Measurements from ENCODE around the gene RABGAP1L.

RABGAP1L gene

DNA sequence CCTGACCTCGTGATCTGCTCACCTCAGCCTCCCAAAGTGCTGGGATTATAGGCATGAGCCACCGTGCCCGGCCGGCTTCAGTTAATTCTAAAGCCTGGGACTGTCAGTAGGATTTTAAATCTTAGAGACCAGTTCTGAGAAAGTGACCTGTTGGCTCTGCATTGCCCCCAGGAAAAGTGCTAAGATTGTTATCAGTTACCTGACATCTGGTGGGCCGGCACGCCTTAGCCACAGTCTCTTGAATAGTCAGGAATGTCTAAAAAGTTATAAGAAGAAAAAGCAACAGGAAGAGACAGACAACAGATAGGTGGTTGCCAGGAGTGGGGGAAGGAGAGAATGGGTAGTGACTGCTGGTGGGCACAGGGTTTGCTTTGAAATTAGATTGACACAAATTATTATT is 35.1 kb downstream of the RABGAP1L start:
- H3K27ac ChIP-seq (ENCODE audit: insufficient read depth, low read length, poor library complexity, severe bottlenecking) = no peak overlapping the region
- H3K4me3 ChIP-seq (ENCODE audit: insufficient read depth, low read depth, low read length, poor library complexity, severe bottlenecking) = no peak overlapping the region
- no peak for DNase-seq
- no peaks in the 10 kb centered on the region for H3K36me3 ChIP-seq (ENCODE audit: control insufficient read depth, insufficient read depth, low read length)
- H3K9me3 ChIP-seq (ENCODE audit: control insufficient read depth, low read length) = no peaks in the 10 kb centered on the region
- no peaks in the 10 kb centered on the region for H3K27me3 ChIP-seq (replicated peaks; ENCODE audit: control insufficient read depth, insufficient read depth, low read length, poor library complexity, severe bottlenecking)
- H3K4me1 ChIP-seq (ENCODE audit: control insufficient read depth, insufficient read depth, low read length, poor library complexity, severe bottlenecking) = no peaks in the 10 kb centered on the region

DNA sequence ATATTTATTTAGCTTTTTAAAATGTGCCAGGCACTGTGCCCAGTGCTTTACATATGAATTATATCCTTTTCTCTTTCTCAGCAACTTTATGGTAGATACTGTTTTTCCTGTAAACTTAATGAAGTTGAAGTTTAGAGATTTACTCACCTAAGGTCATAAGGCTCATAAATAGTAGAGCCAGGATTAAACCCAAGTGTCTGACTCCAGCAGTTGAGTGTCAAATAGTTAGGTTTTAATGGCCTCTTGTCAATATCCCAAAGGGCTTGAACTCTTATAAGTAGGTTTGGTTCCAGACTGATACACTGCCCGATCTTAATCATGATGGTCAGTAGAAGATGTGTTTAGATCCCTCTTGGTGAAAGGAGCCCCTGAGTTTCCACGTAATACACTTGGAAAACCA is 37.8 kb downstream of the RABGAP1L start:
- no peak overlapping the region for H3K4me3 ChIP-seq (ENCODE audit: insufficient read depth, low read depth, low read length, poor library complexity, severe bottlenecking)
- H3K27ac ChIP-seq (ENCODE audit: insufficient read depth, low read length, poor library complexity, severe bottlenecking) = no peak overlapping the region
- no peaks in the 10 kb centered on the region for H3K27me3 ChIP-seq (replicated peaks; ENCODE audit: control insufficient read depth, insufficient read depth, low read length, poor library complexity, severe bottlenecking)
- H3K9me3 ChIP-seq (ENCODE audit: control insufficient read depth, low read length) = no peaks in the 10 kb centered on the region
- no peaks in the 10 kb centered on the region for H3K4me1 ChIP-seq (ENCODE audit: control insufficient read depth, insufficient read depth, low read length, poor library complexity, severe bottlenecking)
- DNase-seq = no peak
- H3K36me3 ChIP-seq (ENCODE audit: control insufficient read depth, insufficient read depth, low read length) = no peaks in the 10 kb centered on the region

DNA sequence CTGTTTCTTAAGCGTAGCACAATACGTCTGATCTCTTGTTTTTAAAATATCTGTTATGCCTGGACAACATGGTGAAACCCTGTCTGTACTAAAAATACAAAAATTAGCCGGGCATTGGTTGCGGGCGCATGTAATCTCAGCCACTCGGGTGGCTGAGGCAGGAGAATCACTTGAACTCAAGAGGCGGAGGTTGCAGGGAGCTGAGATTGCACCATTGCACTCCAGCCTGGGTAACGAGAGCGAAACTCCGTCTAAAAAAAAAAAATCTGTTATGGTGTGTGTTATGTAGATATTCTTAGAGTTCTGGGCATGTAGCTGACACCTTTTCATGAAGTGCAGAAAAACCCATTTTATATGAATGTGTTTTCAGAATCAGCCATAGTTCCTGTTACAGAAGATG is 38.2 kb downstream of the RABGAP1L start:
- no peak for DNase-seq
- H3K27me3 ChIP-seq (replicated peaks; ENCODE audit: control insufficient read depth, insufficient read depth, low read length, poor library complexity, severe bottlenecking) = no peaks in the 10 kb centered on the region

DNA sequence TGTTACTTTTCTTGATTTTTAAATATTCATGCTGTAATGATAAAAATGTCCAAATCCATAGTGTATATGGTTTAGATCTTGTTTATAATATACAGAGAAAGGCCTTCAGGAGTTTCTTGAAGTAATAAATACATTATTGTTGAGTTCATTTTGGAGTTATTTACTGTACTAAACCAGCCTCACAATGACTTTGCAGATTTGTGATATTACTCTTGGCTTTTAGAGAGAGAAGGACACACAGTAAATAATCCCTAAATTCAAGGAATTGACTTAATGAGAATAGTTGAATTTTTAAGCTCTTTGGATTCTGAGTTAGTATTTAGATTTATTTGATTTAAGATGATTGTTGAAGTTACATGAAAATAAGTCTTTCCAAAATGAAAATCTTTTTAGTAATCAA is 38.9 kb downstream of the RABGAP1L start:
- H3K27me3 ChIP-seq (replicated peaks; ENCODE audit: control insufficient read depth, insufficient read depth, low read length, poor library complexity, severe bottlenecking) = no peaks in the 10 kb centered on the region
- H3K9me3 ChIP-seq (ENCODE audit: control insufficient read depth, low read length) = no peaks in the 10 kb centered on the region
- DNase-seq = no peak
- H3K4me1 ChIP-seq (ENCODE audit: control insufficient read depth, insufficient read depth, low read length, poor library complexity, severe bottlenecking) = no peaks in the 10 kb centered on the region
- H3K27ac ChIP-seq (ENCODE audit: insufficient read depth, low read length, poor library complexity, severe bottlenecking) = no peak overlapping the region
- no peak overlapping the region for H3K4me3 ChIP-seq (ENCODE audit: insufficient read depth, low read depth, low read length, poor library complexity, severe bottlenecking)
- H3K36me3 ChIP-seq (ENCODE audit: control insufficient read depth, insufficient read depth, low read length) = no peaks in the 10 kb centered on the region

More for the DNA sequence above, 38.2 kb downstream of the RABGAP1L start:
- Histone ChIP-seq H3K27ac (ENCODE audit: insufficient read depth, low read length, poor library complexity, severe bottlenecking) (no peak overlapping the region), H3K4me1 (ENCODE audit: control insufficient read depth, insufficient read depth, low read length, poor library complexity, severe bottlenecking) (no peaks in the 10 kb centered on the region), H3K9me3 (ENCODE audit: control insufficient read depth, low read length) (no peaks in the 10 kb centered on the region), H3K4me3 (ENCODE audit: insufficient read depth, low read depth, low read length, poor library complexity, severe bottlenecking) (no peak overlapping the region), H3K36me3 (ENCODE audit: control insufficient read depth, insufficient read depth, low read length) (no peaks in the 10 kb centered on the region)

DNA sequence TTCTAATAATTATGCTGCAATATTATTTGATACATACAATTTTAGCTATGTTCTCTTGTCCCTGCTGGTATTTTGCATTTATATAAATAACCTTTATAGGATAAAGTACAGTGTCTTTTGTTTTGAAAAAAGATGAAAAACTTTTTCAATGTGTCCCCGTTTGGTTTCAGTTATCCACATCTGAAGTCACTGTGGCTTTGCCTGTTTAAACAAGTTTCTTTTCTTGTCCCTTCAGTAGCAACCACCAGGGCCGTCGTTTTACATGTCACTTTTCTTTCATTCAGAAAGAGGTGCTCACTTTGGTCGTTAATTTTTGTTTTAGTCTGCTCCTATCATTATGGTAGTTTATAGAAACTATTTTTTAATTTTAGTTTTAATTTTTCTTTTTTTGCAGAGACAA is 41.4 kb downstream of the RABGAP1L start:
- peaks cover 10% of the 10 kb centered on the region for H3K4me1 ChIP-seq (ENCODE audit: control insufficient read depth, insufficient read depth, low read length, poor library complexity, severe bottlenecking)
- no peaks in the 10 kb centered on the region for H3K9me3 ChIP-seq (ENCODE audit: control insufficient read depth, low read length)
- H3K36me3 ChIP-seq (ENCODE audit: control insufficient read depth, insufficient read depth, low read length) = no peaks in the 10 kb centered on the region
- no peak overlapping the region for H3K27ac ChIP-seq (ENCODE audit: insufficient read depth, low read length, poor library complexity, severe bottlenecking)
- H3K4me3 ChIP-seq (ENCODE audit: insufficient read depth, low read depth, low read length, poor library complexity, severe bottlenecking) = no peak overlapping the region
- no peak for DNase-seq
- no peaks in the 10 kb centered on the region for H3K27me3 ChIP-seq (replicated peaks; ENCODE audit: control insufficient read depth, insufficient read depth, low read length, poor library complexity, severe bottlenecking)

DNA sequence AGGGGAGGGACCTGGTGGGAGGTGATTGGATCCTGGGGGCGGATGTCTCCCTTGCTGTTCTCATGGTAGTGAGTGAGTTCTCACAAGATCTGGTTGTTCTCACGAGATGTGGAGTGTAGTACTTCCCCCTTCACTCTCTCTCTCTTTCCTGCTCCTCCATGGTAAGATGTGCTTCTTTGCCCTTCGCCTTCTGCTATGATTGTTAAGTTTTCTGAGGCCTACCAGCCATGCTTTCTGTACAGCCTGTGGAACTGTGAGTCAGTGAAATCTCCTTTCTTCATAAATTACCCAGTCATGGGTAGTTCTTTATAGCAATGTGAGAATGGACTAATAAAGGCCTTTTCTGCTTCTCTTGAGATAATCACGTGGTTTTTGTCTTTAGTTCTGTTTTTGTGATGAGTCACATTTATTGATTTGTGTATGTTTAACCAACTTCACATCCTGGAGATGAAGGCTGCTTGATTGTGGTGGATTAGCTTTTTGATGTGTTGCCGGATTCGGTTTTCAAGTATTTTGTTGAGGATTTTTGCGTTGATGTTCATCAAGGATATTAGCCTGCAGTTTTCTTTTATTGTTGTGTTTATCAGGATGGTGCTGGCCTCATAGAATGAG is 45.5 kb downstream of the RABGAP1L start:
- DNase-seq = no peak
- Histone ChIP-seq H3K27me3 (replicated peaks; ENCODE audit: control insufficient read depth, insufficient read depth, low read length, poor library complexity, severe bottlenecking) (no peaks in the 10 kb centered on the region), H3K9me3 (ENCODE audit: control insufficient read depth, low read length) (no peaks in the 10 kb centered on the region), H3K36me3 (ENCODE audit: control insufficient read depth, insufficient read depth, low read length) (no peaks in the 10 kb centered on the region), H3K27ac (ENCODE audit: insufficient read depth, low read length, poor library complexity, severe bottlenecking) (no peak overlapping the region), H3K4me1 (ENCODE audit: control insufficient read depth, insufficient read depth, low read length, poor library complexity, severe bottlenecking) (peaks cover 10% of the 10 kb centered on the region), H3K4me3 (ENCODE audit: insufficient read depth, low read depth, low read length, poor library complexity, severe bottlenecking) (no peak overlapping the region)

DNA sequence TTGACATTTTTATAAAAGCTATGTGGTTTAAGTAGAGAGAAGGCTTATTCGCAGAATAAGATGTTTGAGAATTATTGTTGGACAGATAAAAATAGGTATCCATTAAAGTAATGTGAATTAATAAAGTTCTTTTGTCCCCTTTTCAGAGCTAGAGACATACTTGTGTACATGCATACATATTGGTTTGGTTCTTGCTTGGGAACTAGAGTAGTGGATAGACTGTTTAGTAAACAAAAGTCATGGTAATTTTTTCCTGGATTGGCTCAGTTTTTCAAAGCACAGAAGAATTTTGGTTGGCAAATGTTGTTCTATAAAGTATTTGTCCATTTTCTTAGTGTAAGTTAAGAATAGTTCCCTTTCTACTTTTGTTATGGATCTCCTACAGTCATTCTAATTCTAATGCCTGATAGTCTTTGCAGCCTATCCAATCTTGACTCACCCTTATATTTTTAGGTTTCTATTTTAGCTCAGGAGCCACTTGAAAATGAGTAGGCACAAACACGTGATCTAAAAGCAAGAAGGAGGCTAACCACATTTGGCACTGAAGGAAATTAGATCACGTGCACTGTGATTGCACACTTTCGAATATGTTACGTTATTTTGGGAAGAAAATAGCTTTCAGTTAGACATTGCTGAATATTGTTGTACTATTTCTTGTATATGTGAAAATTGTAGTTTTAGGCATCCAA is 47.0 kb downstream of the RABGAP1L start:
- no peaks in the 10 kb centered on the region for H3K36me3 ChIP-seq (ENCODE audit: control insufficient read depth, insufficient read depth, low read length)
- no peaks in the 10 kb centered on the region for H3K27me3 ChIP-seq (replicated peaks; ENCODE audit: control insufficient read depth, insufficient read depth, low read length, poor library complexity, severe bottlenecking)
- DNase-seq = no peak
- H3K27ac ChIP-seq (ENCODE audit: insufficient read depth, low read length, poor library complexity, severe bottlenecking) = no peak overlapping the region
- H3K9me3 ChIP-seq (ENCODE audit: control insufficient read depth, low read length) = no peaks in the 10 kb centered on the region
- H3K4me1 ChIP-seq (ENCODE audit: control insufficient read depth, insufficient read depth, low read length, poor library complexity, severe bottlenecking) = peaks cover 10% of the 10 kb centered on the region
- H3K4me3 ChIP-seq (ENCODE audit: insufficient read depth, low read depth, low read length, poor library complexity, severe bottlenecking) = no peak overlapping the region

DNA sequence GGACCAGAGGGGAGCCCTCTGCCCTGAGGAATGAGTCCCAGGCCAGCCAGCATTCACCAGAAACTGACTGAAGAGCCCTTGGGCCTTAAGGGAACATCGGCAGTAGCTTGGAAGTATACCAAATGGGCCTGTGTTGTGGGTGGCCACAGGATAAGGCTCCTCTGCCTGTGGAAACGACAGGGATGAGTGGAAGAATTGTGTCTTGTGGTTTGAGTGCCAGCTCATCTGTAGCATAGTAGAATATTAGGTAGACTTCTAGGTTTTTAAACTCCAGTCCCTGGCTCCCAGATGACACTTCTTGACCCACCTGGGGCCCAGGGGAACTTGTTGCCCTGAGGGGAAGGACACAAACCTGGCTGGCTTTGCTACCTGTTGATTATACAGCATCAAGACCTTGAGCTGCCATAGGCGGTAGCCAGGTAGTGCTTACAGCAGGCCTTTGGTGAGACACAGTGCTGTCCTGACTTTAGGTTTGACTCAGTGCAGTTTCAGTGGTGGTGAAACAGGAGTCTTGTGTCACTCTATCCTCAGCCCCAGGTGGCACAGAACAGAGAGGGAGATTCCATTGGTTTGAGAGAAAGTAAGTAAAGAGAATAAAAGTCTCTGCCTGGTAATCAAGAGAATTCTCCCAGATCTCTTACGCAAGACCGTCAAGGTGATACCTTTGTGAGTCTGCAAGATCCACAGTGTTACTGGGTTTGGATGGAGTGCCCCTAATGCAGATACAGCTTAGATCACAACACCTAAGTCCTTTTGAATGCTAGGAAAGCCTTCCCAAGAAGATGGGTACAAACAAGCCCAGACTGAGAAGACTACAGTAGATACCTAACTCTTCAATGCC is 50.2 kb downstream of the RABGAP1L start:
- Histone ChIP-seq H3K36me3 (ENCODE audit: control insufficient read depth, insufficient read depth, low read length) (no peaks in the 10 kb centered on the region), H3K27me3 (replicated peaks; ENCODE audit: control insufficient read depth, insufficient read depth, low read length, poor library complexity, severe bottlenecking) (no peaks in the 10 kb centered on the region), H3K4me3 (ENCODE audit: insufficient read depth, low read depth, low read length, poor library complexity, severe bottlenecking) (no peak overlapping the region), H3K4me1 (ENCODE audit: control insufficient read depth, insufficient read depth, low read length, poor library complexity, severe bottlenecking) (peaks cover 7% of the 10 kb centered on the region), H3K27ac (ENCODE audit: insufficient read depth, low read length, poor library complexity, severe bottlenecking) (no peak overlapping the region), H3K9me3 (ENCODE audit: control insufficient read depth, low read length) (no peaks in the 10 kb centered on the region)
- DNase-seq = no peak

DNA sequence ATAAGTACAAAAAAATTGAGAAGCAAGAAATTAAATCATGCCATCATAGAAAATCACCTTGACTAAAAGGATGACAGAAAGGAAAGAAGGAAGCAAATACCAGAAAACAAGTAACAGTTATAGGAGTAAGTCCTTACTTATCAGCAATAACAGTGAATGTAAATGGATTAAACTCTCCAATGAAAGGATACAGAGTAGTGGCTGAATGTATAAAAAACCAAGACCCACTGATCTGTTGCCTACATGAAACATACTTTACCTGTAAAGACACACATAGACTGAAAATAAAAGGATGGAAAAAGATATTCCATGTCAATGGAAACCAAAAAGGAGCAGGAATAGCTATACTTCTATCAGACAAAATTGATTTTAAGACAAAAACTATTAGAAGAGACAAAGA is 52.2 kb downstream of the RABGAP1L start:
- no peaks in the 10 kb centered on the region for H3K4me1 ChIP-seq (ENCODE audit: control insufficient read depth, insufficient read depth, low read length, poor library complexity, severe bottlenecking)
- H3K27ac ChIP-seq (ENCODE audit: insufficient read depth, low read length, poor library complexity, severe bottlenecking) = no peak overlapping the region
- no peaks in the 10 kb centered on the region for H3K27me3 ChIP-seq (replicated peaks; ENCODE audit: control insufficient read depth, insufficient read depth, low read length, poor library complexity, severe bottlenecking)
- DNase-seq = no peak
- no peak overlapping the region for H3K4me3 ChIP-seq (ENCODE audit: insufficient read depth, low read depth, low read length, poor library complexity, severe bottlenecking)
- no peaks in the 10 kb centered on the region for H3K36me3 ChIP-seq (ENCODE audit: control insufficient read depth, insufficient read depth, low read length)
- no peaks in the 10 kb centered on the region for H3K9me3 ChIP-seq (ENCODE audit: control insufficient read depth, low read length)

DNA sequence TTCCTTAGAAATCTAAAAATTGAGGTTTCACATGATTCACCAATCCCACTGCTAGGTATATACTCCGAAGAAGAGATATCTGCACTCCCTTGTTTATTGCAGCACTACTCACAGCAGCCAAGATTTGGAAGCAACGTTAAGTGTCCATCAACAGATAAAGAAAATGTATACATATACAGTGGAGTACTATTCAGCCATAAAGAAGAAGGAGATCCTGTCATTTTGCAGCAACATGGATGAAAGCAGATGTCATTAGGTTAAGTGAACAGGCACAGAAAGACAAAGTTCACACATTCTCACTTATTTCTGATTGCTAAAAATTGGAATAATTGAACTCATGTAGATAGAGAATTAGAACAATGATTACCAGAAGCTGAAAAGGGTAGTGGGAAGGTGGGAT is 56.4 kb downstream of the RABGAP1L start:
- Histone ChIP-seq H3K4me1 (ENCODE audit: control insufficient read depth, insufficient read depth, low read length, poor library complexity, severe bottlenecking) (no peaks in the 10 kb centered on the region), H3K27ac (ENCODE audit: insufficient read depth, low read length, poor library complexity, severe bottlenecking) (no peak overlapping the region), H3K27me3 (replicated peaks; ENCODE audit: control insufficient read depth, insufficient read depth, low read length, poor library complexity, severe bottlenecking) (no peaks in the 10 kb centered on the region), H3K4me3 (ENCODE audit: insufficient read depth, low read depth, low read length, poor library complexity, severe bottlenecking) (no peak overlapping the region), H3K9me3 (ENCODE audit: control insufficient read depth, low read length) (no peaks in the 10 kb centered on the region), H3K36me3 (ENCODE audit: control insufficient read depth, insufficient read depth, low read length) (no peaks in the 10 kb centered on the region)
- DNase-seq = no peak

All from effector memory CD4-positive, alpha-beta T cell (primary cell).